Stimulated activated CD4-positive, alpha-beta T cell treated with anti-CD3 and anti-CD28 coated beads, TNF-alpha, amount 100 ng/mL, for 24 hours (primary cell): Measurements from ENCODE around the gene TRIP4.
"Not testable (repeated sequence)": the region's sequence is repeated elsewhere in the genome, so short reads cannot be mapped to it uniquely, and the experiment has no call there.

Experiments
- DNase-seq, 3 experiments: peaks; one replicate each; pipeline ENCODE4 v3.0.0-alpha.2; 2020; ENCODE audit warnings: low read depth in 3 of 3

The TRIP4 gene

GRCh38 chr15:64490598-64491259 lies 103.1 kb downstream of the TRIP4 start:
- no peak for DNase-seq

GRCh38 chr15:64493641-64494040 lies 106.0 kb downstream of the TRIP4 start:
- no peak for DNase-seq

GRCh38 chr15:64495968-64496367 lies 108.3 kb downstream of the TRIP4 start:
- not testable (repeated sequence) for DNase-seq

GRCh38 chr15:64500695-64501395 lies 113.2 kb downstream of the TRIP4 start:
- DNase-seq, result no peak

- no peak for DNase-seq
Measured at GRCh38 chr15:64501396-64501715, 113.7 kb downstream of the TRIP4 start.

GRCh38 chr15:64502151-64502550 lies 114.5 kb downstream of the TRIP4 start:
- no peak for DNase-seq

GRCh38 chr15:64502551-64502950 lies 114.9 kb downstream of the TRIP4 start:
- no peak for DNase-seq

GRCh38 chr15:64503197-64503596 lies 115.6 kb downstream of the TRIP4 start:
- no peak for DNase-seq

- no peak for DNase-seq
Measured at GRCh38 chr15:64503640-64504039, 116.0 kb downstream of the TRIP4 start.
